HepG2 (cell line): ENCODE measurements around the gene NAV1. TPM values are rescaled to one million over a fixed set of nuclear protein-coding genes. Genes with fewer than 3 reads are reported as not detected.

ENCODE experiments used
- ATAC-seq: fragments of 200-7000 bp; cut with Tn5 transposase; 3 replicates; pipeline ENCODE4 v1.9.1; 2020; ENCODE audit warnings: mild to moderate bottlenecking, moderate library complexity
- BruUV-seq: library from RNA; stranded (reverse); fragments of 400-500 nt; replicated peaks from 2 replicates; lab custom pipeline; 2021; lab: Mats Ljungman, UMichigan
- CTCF ChIA-PET: fragments of 300-600 bp; formaldehyde crosslinking; extraction: SDS; loops from one replicate; lab custom pipeline; 2021; ENCODE audit warnings: low total read pairs, inconsistent platforms, low intra/inter-chr PET ratio; lab: Yijun Ruan, JAX
- POLR2A ChIA-PET: fragments of 350-600 bp; sonication (Branson Sonifier 250); formaldehyde crosslinking; loops from one replicate; lab custom pipeline; 2020; ENCODE audit warnings: antibody characterized with exemption, inconsistent platforms; lab: Yijun Ruan, JAX
- DNase-seq: peaks from one replicate; pipeline ENCODE4 v3.0.0-alpha.2; 2015; ENCODE audit warnings: low spot score
- FAIRE-seq: peaks from 3 replicates; lab custom pipeline; 2011; peaks lifted over from hg19 to GRCh38; lab: Jason Lieb, UNC
- H2AFZ ChIP-seq: one replicate; pipeline ENCODE4 v1.6.1; 2011; ENCODE audit warnings: low read length, inconsistent platforms
- H3K27ac ChIP-seq: fragments of 300-600 bp; 3 replicates; pipeline ENCODE4 v1.8.0; 2011; ENCODE audit warnings: mixed run types, mild to moderate bottlenecking, mixed read lengths, low read length, inconsistent platforms; ENCODE audit not compliant: insufficient read depth; ENCODE audit errors: extremely low read length
- H3K27me3 ChIP-seq, 2 experiments: fragments of 200-600 bp in 1 of 2; 2 replicates in 1 of 2; 3 replicates in 1 of 2; pipeline versions ENCODE4 v1.6.0 to v1.8.0; 2011; ENCODE audit warnings: low read length in 2 of 2, mild to moderate bottlenecking in 2 of 2, moderate library complexity in 2 of 2, inconsistent platforms in 1 of 2; ENCODE audit not compliant: insufficient read depth in 2 of 2, control insufficient read depth in 1 of 2
- H3K36me3 ChIP-seq, 2 experiments: fragments of 200-600 bp in 1 of 2; replicated peaks in 1 of 2; 2 replicates in 1 of 2; 3 replicates in 1 of 2; pipeline versions ENCODE4 v1.5.1 to v1.8.0; 2011; ENCODE audit warnings: low read length in 2 of 2, inconsistent platforms in 1 of 2; ENCODE audit not compliant: insufficient read depth in 2 of 2, control insufficient read depth in 1 of 2
- H3K4me1 ChIP-seq: 2 replicates; pipeline ENCODE4 v1.5.1; 2012; ENCODE audit warnings: low read length, inconsistent platforms; ENCODE audit not compliant: insufficient read depth
- H3K4me2 ChIP-seq: 2 replicates; pipeline ENCODE4 v1.6.0; 2011; ENCODE audit warnings: low read depth, low read length, inconsistent platforms
- H3K4me3 ChIP-seq, 3 experiments: fragments of 200-600 bp in 1 of 3; sonication (generic), shearing (Covaris generic) in 1 of 3; replicated peaks in 1 of 3; 2 replicates each; pipeline ENCODE4 v1.5.1; 2011 to 2016; ENCODE audit warnings: low read length in 3 of 3, inconsistent platforms in 2 of 3, low read depth in 2 of 3, mild to moderate bottlenecking in 2 of 3, control low read depth in 1 of 3, mixed read lengths in 1 of 3; ENCODE audit not compliant: insufficient read depth in 1 of 3
- H3K79me2 ChIP-seq: one replicate; pipeline ENCODE4 v1.6.1; 2011; ENCODE audit warnings: low read length, inconsistent platforms; ENCODE audit not compliant: insufficient read depth
- H3K9ac ChIP-seq: 2 replicates; pipeline ENCODE4 v1.6.0; 2011; ENCODE audit warnings: mild to moderate bottlenecking, low read depth, low read length, inconsistent platforms; ENCODE audit not compliant: insufficient read depth
- H3K9me3 ChIP-seq: 2 replicates; pipeline ENCODE4 v1.5.1; 2012; ENCODE audit warnings: mild to moderate bottlenecking, low read length
- H4K20me1 ChIP-seq: 2 replicates; pipeline ENCODE4 v1.6.0; 2011; ENCODE audit warnings: inconsistent platforms, mild to moderate bottlenecking, low read length, moderate library complexity; ENCODE audit not compliant: insufficient read depth
- CHD2 ChIP-seq: IDR thresholded peaks from 2 replicates; pipeline ENCODE4 v1.6.1; 2011; ENCODE audit warnings: low read depth, low read length, improper control_type of control experiment
- ETV5 ChIP-seq: IDR thresholded peaks from 2 replicates; pipeline ENCODE4 v1.6.1; 2018; ENCODE audit warnings: missing biosample characterization, missing genetic modification reagents, inconsistent platforms, borderline replicate concordance
- GRHL1 ChIP-seq: sonication (generic); formaldehyde crosslinking; conservative IDR thresholded peaks from 2 replicates; pipeline ENCODE4 v1.8.0; 2022; ENCODE audit warnings: missing genetic modification reagents
- NAIF1 ChIP-seq: sonication (generic); formaldehyde crosslinking; IDR thresholded peaks from 2 replicates; pipeline ENCODE4 v1.5.0; 2020; ENCODE audit warnings: mild to moderate bottlenecking, missing genetic modification reagents, borderline replicate concordance
- YEATS4 ChIP-seq: sonication (generic); formaldehyde crosslinking; IDR thresholded peaks from 2 replicates; pipeline ENCODE4 v1.4.0; 2020; ENCODE audit warnings: missing genetic modification reagents, borderline replicate concordance
- ZNF230 ChIP-seq: sonication (generic); formaldehyde crosslinking; IDR thresholded peaks from 2 replicates; pipeline ENCODE4 v1.4.0; 2020; ENCODE audit warnings: mild to moderate bottlenecking, missing genetic modification reagents
- WGBS: methylation state at CpG from one replicate; pipeline ENCODE4 v1.1.6; 2017; ENCODE audit warnings: low lambda C conversion rate; 5-methylcytosine and 5-hydroxymethylcytosine counted together
- in situ Hi-C: cut with HindIII; loops from 2 replicates; pipeline ENCODE4 v1.10.0; 2017; ENCODE audit warnings: low pct_unique_long_range_greater_than_20kb; ENCODE audit not compliant: extremely low pct_ligation_motif_present
- intact Hi-C: fragments of 100-400 bp; cut with micrococcal nuclease; formaldehyde crosslinking; loops from one replicate; pipeline ENCODE4 v1.10.0; 2022; ENCODE audit not compliant: unreplicated experiment
- polyA plus RNA-seq, 8 experiments: library from polyadenylated mRNA; depleted of rRNA in 3 of 8; stranded (reverse) in 7 of 8; unstranded in 1 of 8; fragments of >200 nt; fragmentation: Illumina TruSeq in 4 of 8; extraction: Trizol in 4 of 8; gene quantifications; 2 replicates each; pipeline versions ENCODE4 v1.2.1 to v1.2.3, GENCODE V29; 2011 to 2016; ENCODE audit warnings: low read depth in 4 of 8, missing spikeins in 1 of 8, mixed read lengths in 1 of 8; ENCODE audit not compliant: insufficient read depth in 1 of 8
- total RNA-seq, 5 experiments: library from RNA; depleted of rRNA; stranded (reverse); fragments of >200 nt; fragmentation: Illumina TruSeq; extraction: Trizol; gene quantifications; 2 replicates each; pipeline ENCODE4 v1.2.3, GENCODE V29; 2016; ENCODE audit warnings: low read depth in 1 of 5

NAV1 gene
- total and polyA plus RNA-seq, 2 of the 13 experiments (the other 11 are each of a cell fraction or from before 2014, with no cell fraction given), result not detected

- in situ Hi-C loops (loop anchor here (10.0 kb wide), 1 partner anchor 218 kb away; no protein-coding TSS in a partner anchor), intact Hi-C loops (no loop called here)
- Histone ChIP-seq H3K9me3 (no peaks in the 10 kb centered on the region), H3K9ac (no peak overlapping the region), H4K20me1 (no peaks in the 10 kb centered on the region), H3K4me3 (no peak overlapping the region), H3K36me3 (no peaks in the 10 kb centered on the region), H3K27me3 (peaks cover 5 to 39% of the 10 kb centered on the region in 2 experiments; a peak in 4 of 5 replicates), H2AFZ (no peak overlapping the region), H3K27ac (no peak overlapping the region), H3K4me1 (no peaks in the 10 kb centered on the region), H3K4me2 (no peak overlapping the region)
- BruUV-seq, result no TSS peak
- POLR2A ChIA-PET, result no interaction called here
- DNase-seq (no peak), FAIRE-seq (no peak), ATAC-seq (no peak)
- CTCF ChIA-PET, result no interaction called here
- 24% methylated on average over 2 of the region's 10 CpGs for WGBS
- TF ChIP-seq YEATS4 (CRISPR knock-in tag) (no peak), ETV5 (CRISPR knock-in tag) (no peak), ZNF230 (CRISPR knock-in tag) (no peak), NAIF1 (CRISPR knock-in tag) (no peak), GRHL1 (no peak), CHD2 (no peak)
- TF ChIP-seq, all 625 proteins: peak for 0
- no peaks in the 10 kb centered on the region for H3K79me2 ChIP-seq
Observed at GRCh38 chr1:201566933-201567801, 28.2 kb downstream of the NAV1 start.
